ENCODE results near the gene MCTP1.

DNA sequence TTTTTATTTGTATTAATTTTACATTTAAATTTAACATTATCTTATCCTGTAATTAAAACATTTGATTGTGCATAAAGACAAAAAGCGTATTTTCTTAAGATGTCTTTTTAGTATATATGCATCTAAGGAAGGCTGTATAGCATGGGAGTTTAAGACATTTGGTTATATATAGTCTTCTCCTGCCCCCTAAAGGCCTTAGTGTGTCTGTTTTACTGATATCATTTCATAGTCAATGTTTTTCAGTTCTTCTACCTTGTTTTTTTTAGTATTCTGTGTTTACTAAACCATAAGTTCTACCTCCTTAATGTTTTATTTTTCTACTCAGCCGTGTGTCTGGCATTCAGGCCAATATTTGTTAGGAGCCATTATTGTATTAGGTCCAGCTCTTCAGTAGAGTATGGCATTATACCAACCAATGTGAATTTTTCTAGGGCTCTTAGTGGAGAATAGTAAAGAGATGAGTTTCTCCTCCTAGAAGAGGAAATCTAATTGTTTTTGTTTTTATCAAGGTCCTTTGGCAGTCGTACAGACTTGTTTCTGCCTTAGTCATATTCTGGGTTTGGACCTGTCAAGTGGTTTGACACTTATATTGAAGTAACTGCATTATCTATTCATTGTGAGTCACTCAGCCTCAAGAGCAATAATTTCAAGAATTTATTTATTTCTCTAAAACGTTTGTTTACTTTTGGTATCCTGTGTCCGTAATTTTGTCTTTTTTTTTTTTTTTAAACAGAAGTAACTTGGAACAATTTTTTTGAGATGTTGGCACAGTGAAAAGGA, 591.7 kb downstream of the MCTP1 start:
- TF ChIP-seq, protein P1, sequence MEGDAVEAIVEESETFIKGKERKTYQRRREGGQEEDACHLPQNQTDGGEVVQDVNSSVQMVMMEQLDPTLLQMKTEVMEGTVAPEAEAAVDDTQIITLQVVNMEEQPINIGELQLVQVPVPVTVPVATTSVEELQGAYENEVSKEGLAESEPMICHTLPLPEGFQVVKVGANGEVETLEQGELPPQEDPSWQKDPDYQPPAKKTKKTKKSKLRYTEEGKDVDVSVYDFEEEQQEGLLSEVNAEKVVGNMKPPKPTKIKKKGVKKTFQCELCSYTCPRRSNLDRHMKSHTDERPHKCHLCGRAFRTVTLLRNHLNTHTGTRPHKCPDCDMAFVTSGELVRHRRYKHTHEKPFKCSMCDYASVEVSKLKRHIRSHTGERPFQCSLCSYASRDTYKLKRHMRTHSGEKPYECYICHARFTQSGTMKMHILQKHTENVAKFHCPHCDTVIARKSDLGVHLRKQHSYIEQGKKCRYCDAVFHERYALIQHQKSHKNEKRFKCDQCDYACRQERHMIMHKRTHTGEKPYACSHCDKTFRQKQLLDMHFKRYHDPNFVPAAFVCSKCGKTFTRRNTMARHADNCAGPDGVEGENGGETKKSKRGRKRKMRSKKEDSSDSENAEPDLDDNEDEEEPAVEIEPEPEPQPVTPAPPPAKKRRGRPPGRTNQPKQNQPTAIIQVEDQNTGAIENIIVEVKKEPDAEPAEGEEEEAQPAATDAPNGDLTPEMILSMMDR (conservative IDR thresholded peaks at IDR 0.05; ENCODE audit: low read depth, low read length) = peak; percentile 56
- no peak for TF ChIP-seq EZH2phosphoT487 (IDR thresholded peaks at IDR 0.05; ENCODE audit: borderline replicate concordance, low read length)
